Esophagus squamous epithelium (tissue), 4 donors: ENCODE data around the gene ASAP2.

Experiments
- POLR2A ChIP-seq, 4 donors: fragments of 450-650 bp; IDR thresholded peaks; one replicate each; pipeline ENCODE4 v1.6.1; 2017; ENCODE audit warnings: antibody characterized with exemption in 4 of 4, mild to moderate bottlenecking in 4 of 4, moderate library complexity in 3 of 4
- TF ChIP-seq, protein P1 (sequence below), 6 experiments: fragments of 450-650 bp in 4 of 6; fragments of 200-600 bp in 2 of 6; sonication (generic) in 2 of 6; IDR thresholded peaks; one replicate each; pipeline ENCODE4 v1.5.1; 2016 to 2019; ENCODE audit warnings: antibody characterized with exemption in 6 of 6, mild to moderate bottlenecking in 4 of 6, moderate library complexity in 4 of 6

DNA sequence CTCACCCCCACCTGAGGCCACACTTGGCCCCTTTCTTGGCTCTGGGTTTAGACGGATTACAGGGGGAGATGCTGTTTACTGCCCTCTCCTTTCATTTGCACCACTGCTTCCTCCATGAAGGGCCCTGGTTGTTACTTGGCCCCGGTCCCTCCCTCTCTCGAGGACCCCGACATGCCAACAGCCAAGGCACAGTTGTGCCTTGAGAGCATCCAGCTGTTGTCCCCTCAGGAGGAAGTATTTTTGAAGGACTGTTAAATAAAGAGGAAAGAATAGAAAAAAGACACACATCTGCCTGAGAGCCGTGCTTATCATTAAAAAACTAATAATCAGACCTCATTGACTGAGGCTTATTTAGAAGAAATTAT is 172.8 kb downstream of the ASAP2 start:
- no peak for TF ChIP-seq POLR2A (IDR thresholded peaks at IDR 0.05)
- TF ChIP-seq, protein P1, sequence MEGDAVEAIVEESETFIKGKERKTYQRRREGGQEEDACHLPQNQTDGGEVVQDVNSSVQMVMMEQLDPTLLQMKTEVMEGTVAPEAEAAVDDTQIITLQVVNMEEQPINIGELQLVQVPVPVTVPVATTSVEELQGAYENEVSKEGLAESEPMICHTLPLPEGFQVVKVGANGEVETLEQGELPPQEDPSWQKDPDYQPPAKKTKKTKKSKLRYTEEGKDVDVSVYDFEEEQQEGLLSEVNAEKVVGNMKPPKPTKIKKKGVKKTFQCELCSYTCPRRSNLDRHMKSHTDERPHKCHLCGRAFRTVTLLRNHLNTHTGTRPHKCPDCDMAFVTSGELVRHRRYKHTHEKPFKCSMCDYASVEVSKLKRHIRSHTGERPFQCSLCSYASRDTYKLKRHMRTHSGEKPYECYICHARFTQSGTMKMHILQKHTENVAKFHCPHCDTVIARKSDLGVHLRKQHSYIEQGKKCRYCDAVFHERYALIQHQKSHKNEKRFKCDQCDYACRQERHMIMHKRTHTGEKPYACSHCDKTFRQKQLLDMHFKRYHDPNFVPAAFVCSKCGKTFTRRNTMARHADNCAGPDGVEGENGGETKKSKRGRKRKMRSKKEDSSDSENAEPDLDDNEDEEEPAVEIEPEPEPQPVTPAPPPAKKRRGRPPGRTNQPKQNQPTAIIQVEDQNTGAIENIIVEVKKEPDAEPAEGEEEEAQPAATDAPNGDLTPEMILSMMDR (IDR thresholded peaks at IDR 0.05) = no peak
